Dedifferentiated amniotic fluid mesenchymal stem cell (primary cell): ENCODE measurements around the gene SLC27A4.

Experiments used
- DNase-seq: peaks from one replicate; pipeline ENCODE4 v3.0.0-alpha.2; 2016; ENCODE audit errors: extremely low spot score

The SLC27A4 gene

GRCh38 chr9:128339761-128340690, at the start of gene SLC27A4:
Gene SLC27A4, plus strand, starts transcription at chr9:128340527. Its CDS starts 2,606 bp downstream, at chr9:128343133.
- peak; percentile 28 for DNase-seq

- no peak for DNase-seq
Observed at GRCh38 chr9:128292009-128292408, 48.3 kb upstream of the SLC27A4 start.

- DNase-seq: no peak
Observed at GRCh38 chr9:128293091-128293490, 47.2 kb upstream of the SLC27A4 start.

- no peak for DNase-seq
Observed at GRCh38 chr9:128294142-128294541, 46.2 kb upstream of the SLC27A4 start.

GRCh38 chr9:128296340-128297220, 43.7 kb upstream of the SLC27A4 start:
- no peak for DNase-seq

- DNase-seq: no peak
Observed at GRCh38 chr9:128297221-128297773, 43.0 kb upstream of the SLC27A4 start.

GRCh38 chr9:128298535-128299482, 41.5 kb upstream of the SLC27A4 start:
- DNase-seq: no peak

GRCh38 chr9:128304136-128304970, 36.0 kb upstream of the SLC27A4 start:
- no peak for DNase-seq

GRCh38 chr9:128304971-128305288, 35.4 kb upstream of the SLC27A4 start:
- DNase-seq: no peak

GRCh38 chr9:128309551-128309950, 30.8 kb upstream of the SLC27A4 start:
- DNase-seq: no peak

- DNase-seq: no peak
Observed at GRCh38 chr9:128310461-128310860, 29.9 kb upstream of the SLC27A4 start.

- no peak for DNase-seq
Observed at GRCh38 chr9:128314697-128315096, 25.6 kb upstream of the SLC27A4 start.

GRCh38 chr9:128316421-128316820, 23.9 kb upstream of the SLC27A4 start:
- no peak for DNase-seq

GRCh38 chr9:128317629-128318028, 22.7 kb upstream of the SLC27A4 start:
- DNase-seq: no peak

GRCh38 chr9:128321343-128321742, 19.0 kb upstream of the SLC27A4 start:
- no peak for DNase-seq

GRCh38 chr9:128321879-128322403, 18.4 kb upstream of the SLC27A4 start:
- DNase-seq: no peak

- peak; percentile 94 for DNase-seq
Observed at GRCh38 chr9:128322404-128323211, 17.7 kb upstream of the SLC27A4 start, which contains the start of the genes COQ4 and TRUB2. Gene COQ4, plus strand, starts transcription at chr9:128322839. Its CDS starts 20 bp downstream, at chr9:128322859. Gene TRUB2, minus strand, starts transcription at chr9:128322447. Its CDS starts 39 bp downstream, at chr9:128322408.

GRCh38 chr9:128323212-128323730, 17.1 kb upstream of the SLC27A4 start:
- DNase-seq: peak; percentile 17

- DNase-seq: no peak
Observed at GRCh38 chr9:128323791-128324190, 16.5 kb upstream of the SLC27A4 start.
